HEK293T (cell line): ENCODE data around the gene SARS1.
"Not testable (repeated sequence)": the region's sequence is repeated elsewhere in the genome, so short reads cannot be mapped to it uniquely, and the experiment has no call there.

Experiments
- CTCF ChIA-PET: fragments of 350-600 bp; formaldehyde crosslinking; extraction: SDS; loops from one replicate; lab custom pipeline; 2021; ENCODE audit warnings: antibody characterized with exemption, inconsistent platforms; lab: Yijun Ruan, JAX
- POLR2A ChIA-PET: fragments of 350-600 bp; formaldehyde crosslinking; extraction: SDS; loops from one replicate; lab custom pipeline; 2020; ENCODE audit warnings: antibody characterized with exemption, inconsistent platforms; lab: Yijun Ruan, JAX
- DNase-seq: peaks from one replicate; pipeline ENCODE4 v3.0.0; 2012; ENCODE audit warnings: mixed read lengths; ENCODE audit errors: extremely low spot score
- ARNT ChIP-seq: fragments of 450-650 bp; IDR thresholded peaks from 2 replicates; pipeline ENCODE4 v1.6.1; 2017; ENCODE audit warnings: mild to moderate bottlenecking
- BHLHE40 ChIP-seq: fragments of 450-650 bp; IDR thresholded peaks from 2 replicates; pipeline ENCODE4 v1.6.1; 2016; ENCODE audit warnings: mild to moderate bottlenecking, moderate library complexity, borderline replicate concordance
- CTBP1 ChIP-seq: fragments of 450-650 bp; IDR thresholded peaks from 2 replicates; pipeline ENCODE4 v1.6.1; 2016; ENCODE audit warnings: borderline replicate concordance
- ELF4 ChIP-seq: fragments of 450-650 bp; IDR thresholded peaks from 2 replicates; pipeline ENCODE4 v1.6.1; 2017; ENCODE audit warnings: antibody characterized with exemption
- FOXA1 ChIP-seq: fragments of 450-650 bp; IDR thresholded peaks from 2 replicates; pipeline ENCODE4 v1.6.1; 2016; ENCODE audit warnings: mild to moderate bottlenecking
- FOXK2 ChIP-seq: fragments of 450-650 bp; IDR thresholded peaks from 2 replicates; pipeline ENCODE4 v1.6.1; 2016; ENCODE audit warnings: mild to moderate bottlenecking
- FOXM1 ChIP-seq: fragments of 450-650 bp; IDR thresholded peaks from 2 replicates; pipeline ENCODE4 v1.6.1; 2017; ENCODE audit warnings: mild to moderate bottlenecking, borderline replicate concordance
- HDGF ChIP-seq: fragments of 450-650 bp; IDR thresholded peaks from 2 replicates; pipeline ENCODE4 v1.6.1; 2017; ENCODE audit warnings: antibody characterized with exemption, borderline replicate concordance
- L3MBTL2 ChIP-seq: fragments of 450-650 bp; conservative IDR thresholded peaks from 2 replicates; pipeline ENCODE4 v1.6.1; 2016; ENCODE audit warnings: mild to moderate bottlenecking
- LEF1 ChIP-seq: fragments of 450-650 bp; IDR thresholded peaks from 2 replicates; pipeline ENCODE4 v1.6.1; 2017; ENCODE audit warnings: mild to moderate bottlenecking, borderline replicate concordance
- NFRKB ChIP-seq: fragments of 450-650 bp; IDR thresholded peaks from 2 replicates; pipeline ENCODE4 v1.6.1; 2016; ENCODE audit warnings: mild to moderate bottlenecking, moderate library complexity
- PKNOX1 ChIP-seq: fragments of 450-650 bp; IDR thresholded peaks from 2 replicates; pipeline ENCODE4 v1.6.1; 2016
- SP1 ChIP-seq: fragments of 450-650 bp; IDR thresholded peaks from 2 replicates; pipeline ENCODE4 v1.6.1; 2017
- SUZ12 ChIP-seq: fragments of 450-650 bp; IDR thresholded peaks from 2 replicates; pipeline ENCODE4 v1.6.1; 2016; ENCODE audit warnings: mild to moderate bottlenecking
- TARDBP ChIP-seq: fragments of 450-650 bp; IDR thresholded peaks from 2 replicates; pipeline ENCODE4 v1.6.1; 2016
- ZNF384 ChIP-seq: fragments of 450-650 bp; IDR thresholded peaks from 2 replicates; pipeline ENCODE4 v1.6.1; 2016

The SARS1 gene

GRCh38 chr1:109214695-109215623 lies 1.2 kb downstream of the SARS1 start:
- POLR2A ChIA-PET, result interaction anchor here (0.6 to 3.8 kb wide), 27 partner anchors 9 to 283 kb away, joined by 3 to 29 read pairs (median 5); partner anchors contain the start of genes CELSR2 and PSRC1
- DNase-seq, result peak; percentile 77

GRCh38 chr1:109216662-109217061 lies 2.9 kb downstream of the SARS1 start:
- DNase-seq, result no peak
- POLR2A ChIA-PET, result no interaction called here
- TF ChIP-seq FOXA1, result no peak
- no peak for TF ChIP-seq SUZ12
- CTCF ChIA-PET, result interaction anchor here (0.7 kb wide), 1 partner anchor 21 kb away, joined by 3 read pairs; no protein-coding TSS in a partner anchor

More at GRCh38 chr1:109214695-109215623, 1.2 kb downstream of the SARS1 start:
- CTCF ChIA-PET, result interaction anchor here (0.6 to 2.1 kb wide), 4 partner anchors 14 to 559 kb away, joined by 3 to 6 read pairs (median 4); no protein-coding TSS in a partner anchor
- TF ChIP-seq FOXA1 (no peak), NFRKB (no peak), LEF1 (no peak), FOXM1 (no peak), CTBP1 (peak; percentile 59; the same call in 1 of the 2 replicates), FOXK2 (no peak), ZNF384 (no peak), PKNOX1 (peak; percentile 96), SP1 (no peak), SUZ12 (no peak), TARDBP (no peak)

GRCh38 chr1:109218516-109218915 lies 4.8 kb downstream of the SARS1 start:
- CTCF ChIA-PET, result interaction anchor here (0.6 kb wide), 1 partner anchor 17 kb away, joined by 3 read pairs; no protein-coding TSS in a partner anchor
- POLR2A ChIA-PET, result no interaction called here
- DNase-seq, result no peak
- TF ChIP-seq L3MBTL2 (no peak), FOXK2 (no peak), TARDBP (no peak), FOXM1 (no peak), FOXA1 (no peak), CTBP1 (no peak), SP1 (no peak), HDGF (no peak), ARNT (no peak), ELF4 (no peak), ZNF384 (no peak), PKNOX1 (no peak), NFRKB (no peak), SUZ12 (no peak), LEF1 (no peak), BHLHE40 (no peak)

GRCh38 chr1:109221201-109221600 lies 7.5 kb downstream of the SARS1 start:
- POLR2A ChIA-PET, DNase-seq: not testable (repeated sequence)
- CTCF ChIA-PET, result interaction anchor here (0.7 to 0.8 kb wide), 2 partner anchors 12 to 53 kb away, joined by 3 read pairs; no protein-coding TSS in a partner anchor

GRCh38 chr1:109225308-109225707 lies 11.6 kb downstream of the SARS1 start:
- no peak for DNase-seq
- ChIA-PET POLR2A (interaction anchor here (3.5 kb wide), 1 partner anchor 11 kb away, joined by 29 read pairs; the partner anchor contains the start of gene SARS1), CTCF (interaction anchor here (0.9 to 3.3 kb wide), 2 partner anchors 14 to 32 kb away, joined by 3 to 23 read pairs; no protein-coding TSS in a partner anchor)
- TF ChIP-seq L3MBTL2, result no peak
- no peak for TF ChIP-seq FOXA1
- no peak for TF ChIP-seq SP1
- TF ChIP-seq PKNOX1, result no peak
- no peak for TF ChIP-seq NFRKB
- TF ChIP-seq FOXK2, result no peak
- no peak for TF ChIP-seq SUZ12
- no peak for TF ChIP-seq LEF1
- TF ChIP-seq TARDBP, result no peak
- no peak for TF ChIP-seq FOXM1
- no peak for TF ChIP-seq ELF4
- TF ChIP-seq ZNF384, result no peak
- no peak for TF ChIP-seq HDGF
- TF ChIP-seq CTBP1, result no peak
